A673 (cell line): ENCODE measurements around the gene TAF15. TPM values are rescaled to one million over a fixed set of nuclear protein-coding genes. Genes with fewer than 3 reads are reported as not detected.

ENCODE experiments used
- BruUV-seq: library from RNA; stranded (reverse); fragments of 400-500 nt; replicated peaks from 2 replicates; lab custom pipeline; 2021; lab: Mats Ljungman, UMichigan
- CTCF ChIA-PET: fragments of 300-600 bp; sonication (Branson Sonifier 250); formaldehyde crosslinking; loops from one replicate; lab custom pipeline; 2022; ENCODE audit warnings: antibody characterized with exemption; lab: Charles Lee
- POLR2A ChIA-PET: fragments of 300-600 bp; sonication (Branson Sonifier 250); formaldehyde crosslinking; loops from one replicate; lab custom pipeline; 2022; ENCODE audit warnings: antibody characterized with exemption; ENCODE audit not compliant: low non-redundant PET; lab: Charles Lee
- DNase-seq: peaks from one replicate; pipeline ENCODE4 v3.0.0-alpha.2; 2015; ENCODE audit warnings: low spot score
- H3K27ac ChIP-seq: fragments of 200-600 bp; sonication (generic); 2 replicates; pipeline ENCODE4 v1.5.1; 2016; ENCODE audit warnings: mixed run types, low read depth, mild to moderate bottlenecking, mixed read lengths, antibody characterized with exemption, low read length; ENCODE audit not compliant: poor library complexity, severe bottlenecking
- H3K27me3 ChIP-seq: fragments of 200-600 bp; sonication (generic); replicated peaks from 2 replicates; pipeline ENCODE4 v1.6.1; 2017; ENCODE audit warnings: mixed run types, low read depth, mild to moderate bottlenecking, mixed read lengths, antibody characterized with exemption, low read length; ENCODE audit not compliant: insufficient read depth, poor library complexity
- H3K36me3 ChIP-seq: fragments of 200-600 bp; sonication (generic); 2 replicates; pipeline ENCODE4 v1.6.1; 2016; ENCODE audit warnings: mixed run types, mild to moderate bottlenecking, mixed read lengths, antibody characterized with exemption, low read length; ENCODE audit not compliant: insufficient read depth, poor library complexity, severe bottlenecking
- H3K4me1 ChIP-seq: fragments of 200-600 bp; sonication (generic); 2 replicates; pipeline ENCODE4 v1.6.1; 2017; ENCODE audit warnings: mixed run types, mild to moderate bottlenecking, mixed read lengths, antibody characterized with exemption, low read length; ENCODE audit not compliant: insufficient read depth, poor library complexity, severe bottlenecking
- H3K4me3 ChIP-seq: fragments of 200-600 bp; sonication (generic); 2 replicates; pipeline ENCODE4 v1.5.1; 2016; ENCODE audit warnings: low read depth, mixed run types, mild to moderate bottlenecking, mixed read lengths, low read length; ENCODE audit not compliant: poor library complexity, severe bottlenecking
- H3K9me3 ChIP-seq: fragments of 200-600 bp; sonication (generic); 2 replicates; pipeline ENCODE4 v1.6.1; 2016; ENCODE audit warnings: mixed run types, low read depth, mild to moderate bottlenecking, mixed read lengths, antibody characterized with exemption, low read length; ENCODE audit not compliant: poor library complexity, severe bottlenecking
- EZH2 ChIP-seq: fragments of 200-600 bp; sonication (generic); IDR thresholded peaks from 2 replicates; pipeline ENCODE4 v1.6.1; 2017; ENCODE audit warnings: borderline replicate concordance, low read depth, mild to moderate bottlenecking, mixed read lengths, antibody characterized with exemption, low read length; ENCODE audit not compliant: poor library complexity, severe bottlenecking
- intact Hi-C: fragments of 100-400 bp; cut with micrococcal nuclease; formaldehyde crosslinking; loops from one replicate; pipeline ENCODE4 v1.10.0; 2022; ENCODE audit not compliant: unreplicated experiment
- total RNA-seq: library from RNA; stranded (reverse); gene quantifications from 2 replicates; pipeline ENCODE4 v1.2.3, GENCODE V29; 2021
- TF ChIP-seq, protein P1 (sequence below): fragments of 300-800, 200-600 bp; sonication (generic); conservative IDR thresholded peaks from 2 replicates; pipeline ENCODE4 v1.5.1; 2017; ENCODE audit warnings: low read depth, mild to moderate bottlenecking, antibody characterized with exemption, low read length, moderate library complexity, mixed read lengths

Gene TAF15
- total RNA-seq, 1 experiment from 2014 or later: 108 TPM

DNA sequence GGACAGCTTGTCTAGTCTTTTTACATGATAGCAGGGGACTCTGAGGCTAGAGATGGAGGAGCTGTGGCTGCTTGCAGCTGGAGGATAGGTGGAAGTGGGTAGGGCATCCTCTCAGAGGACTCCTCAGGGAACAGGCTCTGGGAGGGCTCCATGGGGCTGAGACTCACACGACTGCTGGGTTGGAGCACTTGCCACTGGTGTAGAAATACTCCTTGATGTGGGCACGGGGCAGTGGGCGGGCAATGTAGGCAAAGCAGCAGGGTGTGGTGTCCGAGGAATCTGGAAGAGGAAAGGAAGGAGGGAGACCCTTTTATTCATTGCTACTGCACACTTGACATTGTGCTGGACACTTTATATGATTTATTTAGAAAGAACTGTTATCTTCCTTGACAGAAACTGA, 69.1 kb downstream of the TAF15 start:
- no TSS peak for BruUV-seq

DNA sequence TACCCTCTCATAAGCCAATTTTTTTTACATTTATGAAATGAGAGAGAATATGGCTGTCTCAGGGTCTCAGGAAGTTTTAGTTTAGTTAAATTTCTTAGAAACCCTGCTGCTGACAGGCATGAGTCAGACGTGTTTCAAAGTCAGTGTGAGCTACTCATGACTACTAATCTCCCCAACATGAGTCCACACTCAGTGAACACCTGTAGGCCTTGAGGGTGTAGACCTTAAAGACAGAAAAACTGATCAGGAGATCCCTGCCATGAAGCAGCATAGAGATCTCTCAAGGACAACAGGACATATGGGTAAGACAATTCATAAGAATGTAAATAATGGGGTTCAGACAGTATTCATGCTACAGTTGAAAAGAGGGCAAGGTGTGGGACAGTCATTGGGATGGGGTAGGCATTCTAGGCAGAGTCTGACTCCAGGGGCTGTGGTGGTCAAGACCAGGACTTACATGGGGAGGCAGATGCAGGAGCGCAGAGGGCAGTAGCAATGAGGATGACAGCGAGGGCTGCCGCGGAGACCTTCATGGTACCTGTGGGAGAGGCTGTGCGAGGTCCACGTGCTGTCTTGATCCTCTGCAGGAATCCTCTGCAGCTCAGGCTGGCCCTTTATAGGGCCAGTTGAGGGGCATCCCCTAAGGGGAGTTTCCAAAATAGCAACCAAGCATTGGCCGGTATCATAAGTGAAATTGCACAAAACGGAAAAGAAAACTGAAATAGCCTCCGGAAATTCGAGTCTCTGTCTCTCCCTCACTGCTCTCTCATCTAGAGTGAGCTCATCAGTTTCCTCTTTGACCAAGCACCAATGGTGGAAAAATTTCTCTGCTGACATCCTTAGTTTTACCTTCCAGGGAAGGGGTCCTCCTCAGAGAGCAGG, 70.7 kb downstream of the TAF15 start, which contains the start of gene CCL5:
CCL5 (minus strand) TSS at position 588 of the 882 bp plus-strand sequence.
- no peaks in the 10 kb centered on the region for H3K4me1 ChIP-seq
- no peaks in the 10 kb centered on the region for H3K36me3 ChIP-seq
- intact Hi-C loops: no loop called here
- POLR2A ChIA-PET: no interaction called here
- no peak within 1 kb of the TSS for H3K27ac ChIP-seq
- H3K4me3 ChIP-seq: no peak within 1 kb of the TSS
- TF ChIP-seq, protein P1, sequence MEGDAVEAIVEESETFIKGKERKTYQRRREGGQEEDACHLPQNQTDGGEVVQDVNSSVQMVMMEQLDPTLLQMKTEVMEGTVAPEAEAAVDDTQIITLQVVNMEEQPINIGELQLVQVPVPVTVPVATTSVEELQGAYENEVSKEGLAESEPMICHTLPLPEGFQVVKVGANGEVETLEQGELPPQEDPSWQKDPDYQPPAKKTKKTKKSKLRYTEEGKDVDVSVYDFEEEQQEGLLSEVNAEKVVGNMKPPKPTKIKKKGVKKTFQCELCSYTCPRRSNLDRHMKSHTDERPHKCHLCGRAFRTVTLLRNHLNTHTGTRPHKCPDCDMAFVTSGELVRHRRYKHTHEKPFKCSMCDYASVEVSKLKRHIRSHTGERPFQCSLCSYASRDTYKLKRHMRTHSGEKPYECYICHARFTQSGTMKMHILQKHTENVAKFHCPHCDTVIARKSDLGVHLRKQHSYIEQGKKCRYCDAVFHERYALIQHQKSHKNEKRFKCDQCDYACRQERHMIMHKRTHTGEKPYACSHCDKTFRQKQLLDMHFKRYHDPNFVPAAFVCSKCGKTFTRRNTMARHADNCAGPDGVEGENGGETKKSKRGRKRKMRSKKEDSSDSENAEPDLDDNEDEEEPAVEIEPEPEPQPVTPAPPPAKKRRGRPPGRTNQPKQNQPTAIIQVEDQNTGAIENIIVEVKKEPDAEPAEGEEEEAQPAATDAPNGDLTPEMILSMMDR: no peak
- TF ChIP-seq EZH2: no peak
- no peaks in the 10 kb centered on the region for H3K27me3 ChIP-seq
- no TSS peak for BruUV-seq
- DNase-seq: no peak
- CTCF ChIA-PET: no interaction called here
- H3K9me3 ChIP-seq: no peaks in the 10 kb centered on the region

More for the DNA sequence above, 69.1 kb downstream of the TAF15 start:
- ChIA-PET CTCF (no interaction called here), POLR2A (no interaction called here)
- TF ChIP-seq EZH2: no peak
- TF ChIP-seq, protein P1: no peak
- H3K4me3 ChIP-seq: no peak overlapping the region
- H3K36me3 ChIP-seq: no peaks in the 10 kb centered on the region
- intact Hi-C loops: no loop called here
- no peaks in the 10 kb centered on the region for H3K27me3 ChIP-seq
- H3K4me1 ChIP-seq: no peaks in the 10 kb centered on the region
- H3K9me3 ChIP-seq: no peaks in the 10 kb centered on the region
- no peak overlapping the region for H3K27ac ChIP-seq
- DNase-seq: no peak

DNA sequence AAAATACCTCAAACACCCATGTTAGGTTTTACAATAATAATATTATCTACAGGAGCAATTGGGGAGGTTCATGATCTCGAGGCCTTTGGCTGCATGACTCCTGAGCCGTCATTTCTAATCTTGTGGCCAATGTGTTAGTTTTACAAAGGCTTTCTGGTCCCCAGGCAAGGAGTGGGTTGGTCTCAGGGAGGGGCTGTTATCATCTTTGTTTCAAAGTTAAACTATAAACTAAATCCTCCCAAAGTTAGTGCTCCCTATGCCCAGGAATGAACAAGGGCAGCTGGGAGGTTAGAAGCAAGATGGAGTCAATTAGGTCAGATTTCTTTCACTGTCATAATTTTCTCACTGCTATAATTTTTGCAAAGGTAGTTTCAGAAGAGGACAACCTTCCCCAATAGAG, 80.0 kb downstream of the TAF15 start:
- DNase-seq: no peak
- H3K9me3 ChIP-seq: no peaks in the 10 kb centered on the region
- CTCF ChIA-PET: no interaction called here
- H3K36me3 ChIP-seq: no peaks in the 10 kb centered on the region
- POLR2A ChIA-PET: no interaction called here
- no peak overlapping the region for H3K27ac ChIP-seq
- intact Hi-C loops: no loop called here
- H3K27me3 ChIP-seq: no peaks in the 10 kb centered on the region
- H3K4me1 ChIP-seq: no peaks in the 10 kb centered on the region
- TF ChIP-seq EZH2: no peak
- TF ChIP-seq, protein P1: no peak
- BruUV-seq: no TSS peak
- no peak overlapping the region for H3K4me3 ChIP-seq
